Endothelial cell of umbilical vein (primary cell): ENCODE data around the gene SCAMP1. TPM values are rescaled to one million over a fixed set of nuclear protein-coding genes. Genes with fewer than 3 reads are reported as not detected.

Experiments used
- BruUV-seq: library from RNA; stranded (reverse); fragments of 400-500 nt; replicated peaks from 2 replicates; lab custom pipeline; 2021; lab: Mats Ljungman, UMichigan
- CTCF ChIA-PET: fragments of 300-600, 350-600 bp; sonication (Branson Sonifier 250); formaldehyde crosslinking; loops from one replicate; lab custom pipeline; 2021; ENCODE audit warnings: antibody characterized with exemption, inconsistent platforms; lab: Charles Lee
- POLR2A ChIA-PET: fragments of 300-600, 350-600 bp; sonication (Branson Sonifier 250); formaldehyde crosslinking; loops from one replicate; lab custom pipeline; 2021; ENCODE audit warnings: antibody characterized with exemption, inconsistent platforms; lab: Charles Lee
- DNase-seq: peaks from one replicate; pipeline ENCODE4 v3.0.0-alpha.2; 2011; ENCODE audit warnings: low read depth, low spot score
- FAIRE-seq: peaks from 2 replicates; lab custom pipeline; 2011; peaks lifted over from hg19 to GRCh38; lab: Jason Lieb, UNC
- H2AFZ ChIP-seq: 2 replicates; pipeline ENCODE4 v1.6.0; 2012; ENCODE audit warnings: low read depth, low read length, control low read depth, inconsistent platforms
- H3K27ac ChIP-seq: 2 replicates; pipeline ENCODE4 v1.5.1; 2011; ENCODE audit warnings: low read depth, mild to moderate bottlenecking, control low read depth, low read length, moderate library complexity; ENCODE audit not compliant: insufficient read depth
- H3K27me3 ChIP-seq, 2 experiments: 2 replicates each; pipeline versions ENCODE4 v1.6.0 to v1.6.1; 2011; ENCODE audit warnings: low read length in 2 of 2, mixed read lengths in 1 of 2; ENCODE audit not compliant: control insufficient read depth in 2 of 2, insufficient read depth in 2 of 2
- H3K36me3 ChIP-seq, 2 experiments: 2 replicates in 1 of 2; 3 replicates in 1 of 2; pipeline ENCODE4 v1.5.1; 2011; ENCODE audit warnings: low read length in 2 of 2, mild to moderate bottlenecking in 1 of 2, moderate library complexity in 1 of 2; ENCODE audit not compliant: control insufficient read depth in 2 of 2, insufficient read depth in 2 of 2; ENCODE audit errors: extremely low read depth in 1 of 2
- H3K4me1 ChIP-seq: 3 replicates; pipeline ENCODE4 v1.5.1; 2011; ENCODE audit warnings: mild to moderate bottlenecking, low read length; ENCODE audit not compliant: control insufficient read depth, insufficient read depth; ENCODE audit errors: extremely low read depth
- H3K4me2 ChIP-seq: 2 replicates; pipeline ENCODE4 v1.6.1; 2011; ENCODE audit warnings: low read length, control low read depth, mixed read lengths; ENCODE audit not compliant: insufficient read depth
- H3K4me3 ChIP-seq, 3 experiments: fragments of 200-600 bp in 1 of 3; sonication (generic), shearing (Covaris generic) in 1 of 3; replicated peaks in 1 of 3; 2 replicates each; pipeline ENCODE4 v1.5.1; 2011 to 2016; ENCODE audit warnings: control low read depth in 3 of 3, low read length in 3 of 3, mild to moderate bottlenecking in 2 of 3, inconsistent platforms in 1 of 3, low read depth in 1 of 3, moderate library complexity in 1 of 3; ENCODE audit not compliant: insufficient read depth in 1 of 3
- H3K79me2 ChIP-seq: 2 replicates; pipeline ENCODE4 v1.6.0; 2012; ENCODE audit warnings: low read length, inconsistent platforms; ENCODE audit not compliant: control insufficient read depth, insufficient read depth
- H3K9ac ChIP-seq: replicated peaks from 2 replicates; pipeline ENCODE3; 2011; ENCODE audit warnings: low read length, control low read depth; ENCODE audit not compliant: insufficient read depth; ENCODE audit errors: extremely low read depth
- H3K9me1 ChIP-seq: replicated peaks from 3 replicates; pipeline ENCODE4 v1.6.0; 2011; ENCODE audit warnings: mild to moderate bottlenecking, low read length; ENCODE audit not compliant: control insufficient read depth, insufficient read depth; ENCODE audit errors: extremely low read depth
- H3K9me3 ChIP-seq: replicated peaks from 2 replicates; pipeline ENCODE4 v1.5.1; 2012; ENCODE audit warnings: low read length, inconsistent platforms; ENCODE audit not compliant: control insufficient read depth, insufficient read depth
- H4K20me1 ChIP-seq: replicated peaks from 2 replicates; pipeline ENCODE3; 2011; ENCODE audit warnings: mild to moderate bottlenecking, low read length; ENCODE audit not compliant: control insufficient read depth, insufficient read depth; ENCODE audit errors: extremely low read depth
- CTCF ChIP-seq, 2 donors: IDR thresholded peaks; 1 replicate in 1 of 2; 2 replicates in 1 of 2; pipeline ENCODE4 v1.5.1; 2011; ENCODE audit warnings: low read length in 2 of 2, mild to moderate bottlenecking in 2 of 2, moderate library complexity in 2 of 2, control low read depth in 1 of 2, inconsistent platforms in 1 of 2, low read depth in 1 of 2; ENCODE audit not compliant: insufficient read depth in 1 of 2; ENCODE audit errors: extremely low read depth in 1 of 2
- EZH2 ChIP-seq: IDR thresholded peaks from 2 replicates; pipeline ENCODE4 v1.6.1; 2012; ENCODE audit warnings: borderline replicate concordance, low read depth, mild to moderate bottlenecking, moderate library complexity, low read length, inconsistent platforms; ENCODE audit not compliant: severe bottlenecking
- FOS ChIP-seq: IDR thresholded peaks from 2 replicates; pipeline ENCODE4 v1.6.1; 2011; ENCODE audit warnings: mild to moderate bottlenecking, low read length, moderate library complexity, borderline replicate concordance; ENCODE audit not compliant: insufficient read depth
- GATA2 ChIP-seq: IDR thresholded peaks from 2 replicates; pipeline ENCODE4 v1.7.0; 2011; ENCODE audit warnings: low read depth, mild to moderate bottlenecking, moderate library complexity, mixed read lengths, low read length; ENCODE audit not compliant: insufficient read length, insufficient read depth
- JUN ChIP-seq: IDR thresholded peaks from 2 replicates; pipeline ENCODE4 v1.6.1; 2011; ENCODE audit warnings: borderline replicate concordance, low read depth; ENCODE audit not compliant: insufficient read length, insufficient read depth
- MAX ChIP-seq: IDR thresholded peaks from 2 replicates; pipeline ENCODE4 v1.6.1; 2011; ENCODE audit not compliant: insufficient read depth, insufficient read length
- MYC ChIP-seq: IDR thresholded peaks from one replicate; pipeline ENCODE4 v1.6.1; 2011; ENCODE audit warnings: mild to moderate bottlenecking, low read depth, low read length
- POLR2A ChIP-seq: IDR thresholded peaks from 2 replicates; pipeline ENCODE4 v1.6.1; 2012; ENCODE audit warnings: low read depth, mild to moderate bottlenecking, control low read depth, low read length
- POLR2AphosphoS5 ChIP-seq: IDR thresholded peaks from 2 replicates; pipeline ENCODE4 v1.6.1; 2012; ENCODE audit warnings: low read depth, mild to moderate bottlenecking, control low read depth, low read length, moderate library complexity; ENCODE audit not compliant: insufficient read depth
- dilution Hi-C: fragments of 300-500 bp; cut with MboI; formaldehyde crosslinking; loops from one replicate; pipeline ENCODE4 v1.15.0; 2019; ENCODE audit warnings: low sequenced_read_pairs; ENCODE audit not compliant: extremely low pct_ligation_motif_present
- intact Hi-C: fragments of 100-400 bp; cut with micrococcal nuclease; formaldehyde crosslinking; loops from one replicate; pipeline ENCODE4 v1.10.0; 2022
- polyA plus RNA-seq, 4 experiments: library from polyadenylated mRNA; depleted of rRNA in 3 of 4; stranded (reverse) in 3 of 4; unstranded in 1 of 4; fragments of >200 nt; gene quantifications; 2 replicates each; pipeline versions ENCODE4 v1.2.1 to v1.2.3, GENCODE V29; 2011 to 2012; ENCODE audit warnings: missing spikeins in 1 of 4
- total RNA-seq: library from RNA; stranded (reverse); gene quantifications from 2 replicates; pipeline ENCODE4 v1.2.3, GENCODE V29; 2021

The SCAMP1 gene
- total and polyA plus RNA-seq, 2 donors (not counting 3 experiments of a cell fraction or from before 2014, with no cell fraction given), result 13.7 to 29.0 TPM

GRCh38 chr5:78361631-78361993 is 1.2 kb downstream of the SCAMP1 start:
- intact Hi-C loops, result loop anchor here (2.0 to 10.0 kb wide), 4 partner anchors 165 to 1151 kb away; partner anchors contain the start of genes ARSB, HOMER1 and LHFPL2
- FAIRE-seq (no peak), DNase-seq (no peak)
- Histone ChIP-seq H3K79me2 (peaks cover 23% of the 10 kb centered on the region), H4K20me1 (no peaks in the 10 kb centered on the region), H3K4me1 (peaks cover 14% of the 10 kb centered on the region), H3K9ac (peak overlapping the region; percentile 87), H3K4me3 (peak overlapping the region; percentile 72 to 95 (median 75)), H3K27me3 (no peaks in the 10 kb centered on the region), H3K9me1 (no peaks in the 10 kb centered on the region), H3K27ac (peak overlapping the region; percentile 65), H2AFZ (peak overlapping the region; percentile 5), H3K36me3 (no peaks in the 10 kb centered on the region), H3K4me2 (peak overlapping the region; percentile 93), H3K9me3 (no peaks in the 10 kb centered on the region)
- TF ChIP-seq GATA2 (no peak), FOS (no peak), MAX (no peak), MYC (no peak), POLR2AphosphoS5 (no peak), JUN (no peak), POLR2A (no peak), CTCF (IDR thresholded peaks at IDR 0.05; ENCODE audit: extremely low read depth in 1 of 2, insufficient read depth in 1 of 2, low read depth in 1 of 2, low read length in 2 of 2) (no peak), EZH2 (no peak)
- CTCF ChIA-PET, result interaction anchor here (0.7 to 1.5 kb wide), 4 partner anchors 13 to 663 kb away, joined by 3 to 5 read pairs (median 3); no protein-coding TSS in a partner anchor
- dilution Hi-C loops, result no loop called here
- POLR2A ChIA-PET, result no interaction called here
- TSS peak; percentile 30 for BruUV-seq
